CD14-positive monocyte (primary cell): Measurements from ENCODE around the gene CEACAM6. TPM values are rescaled to one million over a fixed set of nuclear protein-coding genes. Genes with fewer than 3 reads are reported as not detected.

ENCODE experiments used
- DNase-seq, 3 donors: peaks; one replicate each; pipeline ENCODE4 v3.0.0-alpha.2; 2011 to 2022
- H2AFZ ChIP-seq: 2 replicates; pipeline ENCODE4 v1.6.0; 2012; ENCODE audit warnings: mild to moderate bottlenecking, low read depth, low read length, inconsistent platforms; ENCODE audit not compliant: insufficient read depth, poor library complexity, severe bottlenecking
- H3K27ac ChIP-seq, 2 donors: 1 replicate in 1 of 2; 2 replicates in 1 of 2; pipeline ENCODE4 v1.5.1; 2012 to 2013; ENCODE audit warnings: low read length in 2 of 2, control low read depth in 1 of 2, inconsistent platforms in 1 of 2, low read depth in 1 of 2, mild to moderate bottlenecking in 1 of 2
- H3K27me3 ChIP-seq, 2 donors: one replicate each; pipeline versions ENCODE4 v1.6.0 to v1.6.1; 2011 to 2013; ENCODE audit warnings: low read length in 2 of 2; ENCODE audit not compliant: control insufficient read depth in 2 of 2, insufficient read depth in 2 of 2
- H3K36me3 ChIP-seq, 2 donors: replicated peaks in 1 of 2; 1 replicate in 1 of 2; 2 replicates in 1 of 2; pipeline versions ENCODE4 v1.5.1 to v1.6.1; 2012 to 2013; ENCODE audit warnings: low read length in 2 of 2, control low read depth in 1 of 2, inconsistent platforms in 1 of 2, mild to moderate bottlenecking in 1 of 2; ENCODE audit not compliant: insufficient read depth in 2 of 2, control insufficient read depth in 1 of 2
- H3K4me1 ChIP-seq, 2 donors: 1 replicate in 1 of 2; 2 replicates in 1 of 2; pipeline versions ENCODE4 v1.5.1 to v1.6.1; 2012 to 2013; ENCODE audit warnings: low read length in 2 of 2, control low read depth in 1 of 2, inconsistent platforms in 1 of 2, mild to moderate bottlenecking in 1 of 2, moderate library complexity in 1 of 2; ENCODE audit not compliant: insufficient read depth in 2 of 2, control insufficient read depth in 1 of 2
- H3K4me2 ChIP-seq: replicated peaks from 2 replicates; pipeline ENCODE3; 2012; ENCODE audit warnings: low read length, moderate library complexity, mild to moderate bottlenecking; ENCODE audit not compliant: poor library complexity, severe bottlenecking; ENCODE audit errors: extremely low read depth
- H3K4me3 ChIP-seq, 3 experiments: fragments of 200-600 bp in 1 of 3; sonication (generic) in 1 of 3; replicated peaks in 1 of 3; 1 replicate in 2 of 3; 2 replicates in 1 of 3; pipeline ENCODE4 v1.5.1; 2011 to 2013; ENCODE audit warnings: low read length in 3 of 3, mild to moderate bottlenecking in 3 of 3, control low read depth in 2 of 3, low read depth in 2 of 3, inconsistent platforms in 1 of 3, moderate library complexity in 1 of 3
- H3K79me2 ChIP-seq: 2 replicates; pipeline ENCODE4 v1.6.0; 2012; ENCODE audit warnings: mild to moderate bottlenecking, control low read depth, inconsistent platforms, low read length, moderate library complexity; ENCODE audit not compliant: insufficient read depth
- H3K9ac ChIP-seq: 2 replicates; pipeline ENCODE4 v1.6.0; 2017; ENCODE audit warnings: low read length, mild to moderate bottlenecking; ENCODE audit not compliant: insufficient read depth, poor library complexity, severe bottlenecking
- H3K9me3 ChIP-seq, 2 donors: replicated peaks in 1 of 2; 1 replicate in 1 of 2; 2 replicates in 1 of 2; pipeline versions ENCODE4 v1.5.1 to v1.6.1; 2012 to 2013; ENCODE audit warnings: low read length in 2 of 2, control low read depth in 1 of 2; ENCODE audit not compliant: control insufficient read depth in 1 of 2, insufficient read depth in 1 of 2
- H4K20me1 ChIP-seq: 2 replicates; pipeline ENCODE4 v1.6.0; 2012; ENCODE audit warnings: mild to moderate bottlenecking, low read length, control low read depth, moderate library complexity; ENCODE audit not compliant: insufficient read depth
- H3K27ac Mint-ChIP-seq, 7 donors: one replicate each; pipeline ENCODE4 v1.8.0; 2020; ENCODE audit warnings: mild to moderate bottlenecking in 7 of 7, mixed read lengths in 7 of 7, moderate library complexity in 6 of 7, inconsistent platforms in 2 of 7
- H3K27me3 Mint-ChIP-seq, 3 donors: one replicate each; pipeline ENCODE4 v1.8.0; 2021 to 2022; ENCODE audit warnings: low read depth in 3 of 3, mild to moderate bottlenecking in 3 of 3, mixed read lengths in 3 of 3, moderate library complexity in 3 of 3, inconsistent platforms in 1 of 3
- H3K36me3 Mint-ChIP-seq, 2 donors: one replicate each; pipeline ENCODE4 v1.8.0; 2020; ENCODE audit warnings: mixed read lengths in 2 of 2, inconsistent platforms in 1 of 2, mild to moderate bottlenecking in 1 of 2
- H3K4me1 Mint-ChIP-seq: one replicate; pipeline ENCODE4 v1.8.0; 2020; ENCODE audit warnings: mild to moderate bottlenecking, mixed read lengths
- H3K4me3 Mint-ChIP-seq, 2 donors: one replicate each; pipeline ENCODE4 v1.8.0; 2020; ENCODE audit warnings: mild to moderate bottlenecking in 2 of 2, mixed read lengths in 2 of 2, moderate library complexity in 1 of 2
- H3K9me3 Mint-ChIP-seq, 7 donors: one replicate each; pipeline ENCODE4 v1.8.0; 2020 to 2022; ENCODE audit warnings: mixed read lengths in 7 of 7, mild to moderate bottlenecking in 6 of 7, moderate library complexity in 6 of 7, inconsistent platforms in 2 of 7
- CTCF ChIP-seq: fragments of 200-600 bp; IDR thresholded peaks from one replicate; pipeline ENCODE4 v1.8.0; 2022; ENCODE audit warnings: antibody characterized with exemption, mild to moderate bottlenecking
- WGBS: methylation state at CpG from one replicate; pipeline ENCODE4 v1.1.5; 2013; ENCODE audit warnings: missing lambda C conversion rate; ENCODE audit not compliant: insufficient coverage; 5-methylcytosine and 5-hydroxymethylcytosine counted together
- intact Hi-C, 2 donors: fragments of 100-400 bp; cut with micrococcal nuclease; formaldehyde crosslinking; loops; one replicate each; pipeline versions ENCODE4 v1.15.0 to v1.15.1; 2023
- polyA plus RNA-seq, 3 donors: library from polyadenylated mRNA; depleted of rRNA in 1 of 3; unstranded in 2 of 3; stranded (reverse) in 1 of 3; fragments of 300-500 nt in 2 of 3; fragments of >200 nt in 1 of 3; fragmentation: Illumina TruSeq in 2 of 3; gene quantifications; 1 replicate in 2 of 3; 2 replicates in 1 of 3; pipeline ENCODE4 v1.2.3, GENCODE V29; 2012 to 2021

The CEACAM6 gene
- polyA plus RNA-seq, 3 donors: 0.07 TPM; not detected in 2

- TF ChIP-seq CTCF: no peak
- Mint-ChIP-seq H3K27me3 (peaks cover 6 to 26% (median 21%) of the 10 kb centered on the region in 3 donors), H3K27ac (no peak overlapping the region), H3K4me1 (peaks cover 5% of the 10 kb centered on the region), H3K36me3 (no peaks in the 10 kb centered on the region), H3K9me3 (no peaks in the 10 kb centered on the region), H3K4me3 (no peak overlapping the region)
- no peaks in the 10 kb centered on the region for H3K79me2 ChIP-seq
- no peak overlapping the region for H3K4me3 ChIP-seq
- H3K4me2 ChIP-seq: no peak overlapping the region
- WGBS: 78% methylated on average over 4 of the region's 5 CpGs
- no peak for DNase-seq
- H3K9me3 ChIP-seq: no peaks in the 10 kb centered on the region
- H4K20me1 ChIP-seq: no peaks in the 10 kb centered on the region
- H3K27me3 ChIP-seq: peaks cover 0 to 4% of the 10 kb centered on the region in 2 donors
- H3K9ac ChIP-seq: no peak overlapping the region
- H3K27ac ChIP-seq: no peak overlapping the region
- intact Hi-C loops: loop anchor here in 1 of 2 donors (5.0 kb wide), 1 partner anchor 40 kb away; no protein-coding TSS in a partner anchor
- H3K36me3 ChIP-seq: no peaks in the 10 kb centered on the region
- no peak overlapping the region for H2AFZ ChIP-seq
- H3K4me1 ChIP-seq: peaks cover 0 to 3% of the 10 kb centered on the region in 2 donors
These were observed 47.9 kb upstream of the CEACAM6 start for GRCh38 chr19:41707502-41707812.

GRCh38 chr19:41707871-41708371 lies 47.4 kb upstream of the CEACAM6 start:
- no peak for DNase-seq
- Histone ChIP-seq H3K27me3 (peaks cover 0 to 4% of the 10 kb centered on the region in 2 donors), H2AFZ (no peak overlapping the region), H3K4me1 (peaks cover 0 to 3% of the 10 kb centered on the region in 2 donors), H3K4me2 (no peak overlapping the region), H3K36me3 (no peaks in the 10 kb centered on the region), H3K9me3 (no peaks in the 10 kb centered on the region), H4K20me1 (no peaks in the 10 kb centered on the region), H3K79me2 (no peaks in the 10 kb centered on the region), H3K4me3 (no peak overlapping the region), H3K27ac (no peak overlapping the region), H3K9ac (no peak overlapping the region)
- H3K27ac Mint-ChIP-seq: no peak overlapping the region
- peaks cover 8 to 27% (median 21%) of the 10 kb centered on the region in 3 donors for H3K27me3 Mint-ChIP-seq
- 76% methylated on average over 4 of the region's 5 CpGs for WGBS
- H3K36me3 Mint-ChIP-seq: no peaks in the 10 kb centered on the region
- no peaks in the 10 kb centered on the region for H3K9me3 Mint-ChIP-seq
- H3K4me3 Mint-ChIP-seq: no peak overlapping the region
- TF ChIP-seq CTCF: no peak
- H3K4me1 Mint-ChIP-seq: peaks cover 5% of the 10 kb centered on the region
- intact Hi-C loops: loop anchor here in 1 of 2 donors (5.0 kb wide), 1 partner anchor 39 kb away; no protein-coding TSS in a partner anchor
